WTC11 (cell line): ENCODE data around the gene KRTAP19-6. TPM values are rescaled to one million over a fixed set of nuclear protein-coding genes. Genes with fewer than 3 reads are reported as not detected.

Experiments used
- ATAC-seq: fragments of 200-7000 bp; cut with Tn5 transposase; 2 replicates; pipeline ENCODE4 v1.10.0; 2021; ENCODE audit warnings: mild to moderate bottlenecking, moderate library complexity
- CTCF ChIA-PET: fragments of 300-600 bp; sonication (Branson Sonifier 250); formaldehyde crosslinking; loops from one replicate; lab custom pipeline; 2021; ENCODE audit warnings: antibody characterized with exemption; lab: Charles Lee
- POLR2A ChIA-PET: fragments of 350-600 bp; sonication (Branson Sonifier 250); formaldehyde crosslinking; loops from one replicate; lab custom pipeline; 2021; ENCODE audit warnings: antibody characterized with exemption; lab: Charles Lee
- DNase-seq: peaks from one replicate; pipeline ENCODE4 v3.0.0; 2021; ENCODE audit warnings: low spot score
- H3K27ac Mint-ChIP-seq: 2 replicates; pipeline ENCODE4 v1.8.0; 2021; ENCODE audit warnings: mixed read lengths
- H3K27me3 Mint-ChIP-seq: 2 replicates; pipeline ENCODE4 v1.8.0; 2021; ENCODE audit warnings: low read depth, mild to moderate bottlenecking, moderate library complexity, mixed read lengths
- H3K36me3 Mint-ChIP-seq: 2 replicates; pipeline ENCODE4 v1.8.0; 2021; ENCODE audit warnings: mixed read lengths
- H3K4me1 Mint-ChIP-seq: 2 replicates; pipeline ENCODE4 v1.8.0; 2022; ENCODE audit warnings: mixed read lengths
- H3K4me3 Mint-ChIP-seq: 2 replicates; pipeline ENCODE4 v1.8.0; 2021; ENCODE audit warnings: mild to moderate bottlenecking, moderate library complexity, mixed read lengths
- H3K9me3 Mint-ChIP-seq: 2 replicates; pipeline ENCODE4 v1.8.0; 2021; ENCODE audit warnings: mixed read lengths
- ARID4B ChIP-seq: sonication (generic); formaldehyde crosslinking; IDR thresholded peaks from 2 replicates; pipeline ENCODE4 v1.8.0; 2023; ENCODE audit warnings: missing genetic modification reagents, mild to moderate bottlenecking, borderline replicate concordance
- CDX4 ChIP-seq: fragments of 250-450 bp; sonication (Bioruptor Pico); IDR thresholded peaks from 2 replicates; pipeline ENCODE4 v1.9.0; 2021; ENCODE audit warnings: moderate library complexity, mild to moderate bottlenecking, inconsistent platforms, borderline replicate concordance
- CREB1 ChIP-seq: sonication (generic); formaldehyde crosslinking; IDR thresholded peaks from 2 replicates; pipeline ENCODE4 v1.8.0; 2023; ENCODE audit warnings: mild to moderate bottlenecking, missing genetic modification reagents
- E2F1 ChIP-seq: sonication (generic); formaldehyde crosslinking; IDR thresholded peaks from 2 replicates; pipeline ENCODE4 v1.8.0; 2022; ENCODE audit warnings: mild to moderate bottlenecking, missing genetic modification reagents
- E2F4 ChIP-seq: sonication (generic); formaldehyde crosslinking; IDR thresholded peaks from 2 replicates; pipeline ENCODE4 v1.8.1; 2022; ENCODE audit warnings: low read depth, mild to moderate bottlenecking, moderate library complexity, missing genetic modification reagents, borderline replicate concordance
- ELF4 ChIP-seq: sonication (generic); formaldehyde crosslinking; IDR thresholded peaks from 2 replicates; pipeline ENCODE4 v1.8.1; 2022; ENCODE audit warnings: low read depth, mild to moderate bottlenecking, moderate library complexity, missing genetic modification reagents
- HMGA2 ChIP-seq: fragments of 250-450 bp; sonication (Bioruptor Pico); IDR thresholded peaks from 2 replicates; pipeline ENCODE4 v1.4.0; 2021; ENCODE audit warnings: mild to moderate bottlenecking, moderate library complexity
- KAT7 ChIP-seq: sonication (generic); formaldehyde crosslinking; IDR thresholded peaks from 2 replicates; pipeline ENCODE4 v1.8.1; 2023; ENCODE audit warnings: missing genetic modification reagents, mild to moderate bottlenecking, borderline replicate concordance
- MXD4 ChIP-seq: fragments of 250-450 bp; sonication (Bioruptor Pico); IDR thresholded peaks from 2 replicates; pipeline ENCODE4 v1.8.0; 2021; ENCODE audit warnings: mild to moderate bottlenecking, moderate library complexity, borderline replicate concordance
- NFATC4 ChIP-seq: fragments of 250-450 bp; sonication (Bioruptor Pico); IDR thresholded peaks from 2 replicates; pipeline ENCODE4 v1.9.0; 2021; ENCODE audit warnings: mild to moderate bottlenecking
- NFE2L1 ChIP-seq: sonication (generic); formaldehyde crosslinking; IDR thresholded peaks from 2 replicates; pipeline ENCODE4 v1.8.1; 2023; ENCODE audit warnings: missing genetic modification reagents
- NR2C2 ChIP-seq: sonication (generic); formaldehyde crosslinking; IDR thresholded peaks from 2 replicates; pipeline ENCODE4 v1.8.0; 2022; ENCODE audit warnings: mild to moderate bottlenecking, missing genetic modification reagents
- PRDM15 ChIP-seq: sonication (generic); formaldehyde crosslinking; IDR thresholded peaks from 2 replicates; pipeline ENCODE4 v1.8.0; 2022; ENCODE audit warnings: missing genetic modification reagents
- SMAD3 ChIP-seq: sonication (generic); formaldehyde crosslinking; IDR thresholded peaks from 2 replicates; pipeline ENCODE4 v1.8.0; 2022; ENCODE audit warnings: missing genetic modification reagents, mild to moderate bottlenecking, borderline replicate concordance
- TEAD1 ChIP-seq: sonication (generic); formaldehyde crosslinking; IDR thresholded peaks from 2 replicates; pipeline ENCODE4 v1.8.0; 2022; ENCODE audit warnings: mild to moderate bottlenecking, missing genetic modification reagents
- ZNF138 ChIP-seq: sonication (generic); formaldehyde crosslinking; conservative IDR thresholded peaks from 2 replicates; pipeline ENCODE4 v1.8.1; 2022; ENCODE audit warnings: mild to moderate bottlenecking, moderate library complexity, missing genetic modification reagents
- ZNF219 ChIP-seq: sonication (generic); formaldehyde crosslinking; IDR thresholded peaks from 2 replicates; pipeline ENCODE4 v1.8.0; 2023; ENCODE audit warnings: missing genetic modification reagents, mild to moderate bottlenecking, borderline replicate concordance
- ZNF263 ChIP-seq: sonication (generic); formaldehyde crosslinking; IDR thresholded peaks from 2 replicates; pipeline ENCODE4 v1.8.1; 2022; ENCODE audit warnings: low read depth, mild to moderate bottlenecking, moderate library complexity, missing genetic modification reagents
- ZNF416 ChIP-seq: fragments of 250-450 bp; sonication (Bioruptor Pico); IDR thresholded peaks from 2 replicates; pipeline ENCODE4 v1.9.0; 2021; ENCODE audit warnings: mild to moderate bottlenecking, inconsistent platforms
- ZNF423 ChIP-seq: fragments of 250-450 bp; sonication (Bioruptor Pico); IDR thresholded peaks from 2 replicates; pipeline ENCODE4 v2.1.2; 2022; ENCODE audit warnings: mild to moderate bottlenecking, moderate library complexity
- ZNF512 ChIP-seq: sonication (generic); formaldehyde crosslinking; IDR thresholded peaks from 2 replicates; pipeline ENCODE4 v1.8.1; 2022; ENCODE audit warnings: missing genetic modification reagents, borderline replicate concordance
- ZNF671 ChIP-seq: fragments of 250-450 bp; sonication (Bioruptor Pico); IDR thresholded peaks from 2 replicates; pipeline ENCODE4 v1.8.0; 2021; ENCODE audit warnings: mild to moderate bottlenecking
- total RNA-seq: library from RNA; stranded (reverse); gene quantifications from 3 replicates; pipeline ENCODE4 v1.2.3, GENCODE V29; 2021

The KRTAP19-6 gene
- total RNA-seq, 1 experiment from 2014 or later = not detected

GRCh38 chr21:30582870-30583269 lies 41.2 kb upstream of the KRTAP19-6 start:
- CTCF ChIA-PET = no interaction called here
- no peak for DNase-seq
- H3K27me3 Mint-ChIP-seq = no peaks in the 10 kb centered on the region
- no peaks in the 10 kb centered on the region for H3K4me1 Mint-ChIP-seq
- TF ChIP-seq ZNF416 (CRISPR knock-in tag) (no peak), ZNF423 (CRISPR knock-in tag) (no peak), SMAD3 (CRISPR knock-in tag) (no peak), KAT7 (CRISPR knock-in tag) (no peak), ELF4 (CRISPR knock-in tag) (no peak), E2F1 (CRISPR knock-in tag) (no peak), PRDM15 (CRISPR knock-in tag) (no peak), ZNF138 (CRISPR knock-in tag) (no peak), ARID4B (CRISPR knock-in tag) (no peak), NR2C2 (CRISPR knock-in tag) (no peak), ZNF219 (no peak), NFE2L1 (no peak)
- POLR2A ChIA-PET = no interaction called here
- ATAC-seq = no peak
- H3K4me3 Mint-ChIP-seq = no peak overlapping the region
- no peak overlapping the region for H3K27ac Mint-ChIP-seq
- no peaks in the 10 kb centered on the region for H3K36me3 Mint-ChIP-seq
- H3K9me3 Mint-ChIP-seq = no peaks in the 10 kb centered on the region

GRCh38 chr21:30580132-30580531 lies 38.5 kb upstream of the KRTAP19-6 start:
- no peak for ATAC-seq
- H3K9me3 Mint-ChIP-seq = no peaks in the 10 kb centered on the region

More at GRCh38 chr21:30580132-30580531, 38.5 kb upstream of the KRTAP19-6 start:
- Mint-ChIP-seq H3K4me1 (no peaks in the 10 kb centered on the region), H3K4me3 (no peak overlapping the region), H3K36me3 (no peaks in the 10 kb centered on the region), H3K27ac (no peak overlapping the region), H3K27me3 (no peaks in the 10 kb centered on the region)
- DNase-seq = no peak
- ChIA-PET POLR2A (no interaction called here), CTCF (no interaction called here)
- TF ChIP-seq ZNF671 (CRISPR knock-in tag) (no peak), ZNF512 (CRISPR knock-in tag) (no peak), CDX4 (CRISPR knock-in tag) (no peak), CREB1 (CRISPR knock-in tag) (no peak), TEAD1 (CRISPR knock-in tag) (no peak), HMGA2 (CRISPR knock-in tag) (no peak), NFATC4 (CRISPR knock-in tag) (no peak), ZNF263 (CRISPR knock-in tag) (no peak), E2F4 (CRISPR knock-in tag) (no peak), MXD4 (no peak)
